Activated B cell treated with CpG ODN at 0.5 μM for 24 hours (primary cell): ENCODE results near the gene TMC1. TPM values are rescaled to one million over a fixed set of nuclear protein-coding genes. Genes with fewer than 3 reads are reported as not detected.

Source experiments
- ATAC-seq: fragments of 200-7000 bp; cut with Tn5 transposase; one replicate; pipeline ENCODE4 v1.10.0; 2021; ENCODE audit warnings: low read depth, mild to moderate bottlenecking, moderate library complexity
- CTCF ChIA-PET: fragments of 350-600 bp; sonication (Branson Sonifier 250); formaldehyde crosslinking; loops from one replicate; lab custom pipeline; 2021; ENCODE audit warnings: antibody characterized with exemption; lab: Charles Lee
- POLR2A ChIA-PET: fragments of 350-600 bp; sonication (Branson Sonifier 250); formaldehyde crosslinking; loops from one replicate; lab custom pipeline; 2021; ENCODE audit warnings: antibody characterized with exemption; lab: Charles Lee
- DNase-seq: peaks from one replicate; pipeline ENCODE4 v3.0.0; 2022
- H3K27ac Mint-ChIP-seq: one replicate; pipeline ENCODE4 v1.8.0; 2020; ENCODE audit warnings: mixed read lengths
- H3K27me3 Mint-ChIP-seq: one replicate; pipeline ENCODE4 v1.8.0; 2021; ENCODE audit warnings: mixed read lengths
- H3K36me3 Mint-ChIP-seq: one replicate; pipeline ENCODE4 v1.8.0; 2021; ENCODE audit warnings: low read depth, mixed read lengths
- H3K4me1 Mint-ChIP-seq: one replicate; pipeline ENCODE4 v1.8.0; 2021; ENCODE audit warnings: mixed read lengths
- H3K4me3 Mint-ChIP-seq: one replicate; pipeline ENCODE4 v1.8.0; 2020; ENCODE audit warnings: mild to moderate bottlenecking, mixed read lengths
- H3K9me3 Mint-ChIP-seq: one replicate; pipeline ENCODE4 v1.8.0; 2020; ENCODE audit warnings: mixed read lengths
- intact Hi-C: fragments of 100-400 bp; cut with micrococcal nuclease; formaldehyde crosslinking; loops from one replicate; pipeline ENCODE4 v1.15.1; 2024
- total RNA-seq: library from RNA; stranded (reverse); gene quantifications from 2 replicates; pipeline ENCODE4 v1.2.3, GENCODE V29; 2022
- TF ChIP-seq, protein P1 (sequence below): fragments of 200-600 bp; IDR thresholded peaks from one replicate; pipeline ENCODE4 v1.8.0; 2022; ENCODE audit warnings: antibody characterized with exemption, mild to moderate bottlenecking

The TMC1 gene
- total RNA-seq, 1 donor from 2014 or later: not detected

DNA sequence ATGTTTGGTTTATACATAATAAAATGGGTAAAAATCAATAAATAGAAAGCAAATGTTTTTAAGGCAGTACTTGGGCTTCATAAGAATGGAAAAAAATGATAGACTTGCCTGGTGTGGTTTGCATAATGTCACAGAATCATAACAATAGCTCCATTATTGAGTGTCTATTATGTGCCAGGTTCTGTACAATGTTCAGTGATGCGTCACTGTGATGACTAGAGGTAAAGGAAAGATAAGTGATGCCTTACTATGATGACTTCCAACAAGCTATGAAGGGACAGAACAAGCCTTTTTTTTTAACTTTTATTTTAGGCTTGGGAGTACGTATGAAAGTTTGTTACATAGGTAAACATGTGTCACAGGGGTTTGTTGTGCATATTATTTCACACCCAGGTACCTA lies 128.8 kb downstream of the TMC1 start:
- no peaks in the 10 kb centered on the region for H3K4me1 Mint-ChIP-seq
- intact Hi-C loops: no loop called here
- ChIA-PET CTCF (no interaction called here), POLR2A (no interaction called here)
- DNase-seq: no peak
- no peak overlapping the region for H3K27ac Mint-ChIP-seq
- no peaks in the 10 kb centered on the region for H3K36me3 Mint-ChIP-seq
- no peak overlapping the region for H3K4me3 Mint-ChIP-seq
- H3K9me3 Mint-ChIP-seq: no peaks in the 10 kb centered on the region
- TF ChIP-seq, protein P1, sequence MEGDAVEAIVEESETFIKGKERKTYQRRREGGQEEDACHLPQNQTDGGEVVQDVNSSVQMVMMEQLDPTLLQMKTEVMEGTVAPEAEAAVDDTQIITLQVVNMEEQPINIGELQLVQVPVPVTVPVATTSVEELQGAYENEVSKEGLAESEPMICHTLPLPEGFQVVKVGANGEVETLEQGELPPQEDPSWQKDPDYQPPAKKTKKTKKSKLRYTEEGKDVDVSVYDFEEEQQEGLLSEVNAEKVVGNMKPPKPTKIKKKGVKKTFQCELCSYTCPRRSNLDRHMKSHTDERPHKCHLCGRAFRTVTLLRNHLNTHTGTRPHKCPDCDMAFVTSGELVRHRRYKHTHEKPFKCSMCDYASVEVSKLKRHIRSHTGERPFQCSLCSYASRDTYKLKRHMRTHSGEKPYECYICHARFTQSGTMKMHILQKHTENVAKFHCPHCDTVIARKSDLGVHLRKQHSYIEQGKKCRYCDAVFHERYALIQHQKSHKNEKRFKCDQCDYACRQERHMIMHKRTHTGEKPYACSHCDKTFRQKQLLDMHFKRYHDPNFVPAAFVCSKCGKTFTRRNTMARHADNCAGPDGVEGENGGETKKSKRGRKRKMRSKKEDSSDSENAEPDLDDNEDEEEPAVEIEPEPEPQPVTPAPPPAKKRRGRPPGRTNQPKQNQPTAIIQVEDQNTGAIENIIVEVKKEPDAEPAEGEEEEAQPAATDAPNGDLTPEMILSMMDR: no peak
- no peak for ATAC-seq
- H3K27me3 Mint-ChIP-seq: peaks cover 7% of the 10 kb centered on the region

DNA sequence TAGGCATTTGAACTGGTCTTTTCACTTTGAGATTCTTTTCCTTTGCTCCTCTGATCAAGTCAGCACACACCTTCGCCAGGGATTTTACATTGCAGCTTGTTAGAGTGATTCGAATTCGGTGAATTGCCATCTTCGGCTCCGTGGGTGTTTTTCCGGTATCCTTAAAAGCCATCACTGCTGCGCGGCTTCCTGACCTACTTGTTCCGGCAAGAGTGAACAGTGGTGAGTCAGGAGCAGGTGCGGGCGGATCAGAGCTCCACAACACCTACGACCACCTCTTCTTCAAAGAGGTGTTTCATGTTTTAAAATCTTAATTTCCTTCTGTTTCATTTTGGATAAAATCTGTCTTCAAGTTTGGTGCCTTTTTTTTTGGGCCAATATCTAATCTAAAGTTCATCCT lies 134.6 kb downstream of the TMC1 start:
- Mint-ChIP-seq H3K4me3 (no peak overlapping the region), H3K4me1 (no peaks in the 10 kb centered on the region), H3K27ac (no peak overlapping the region), H3K27me3 (peaks cover 7% of the 10 kb centered on the region), H3K36me3 (no peaks in the 10 kb centered on the region), H3K9me3 (no peaks in the 10 kb centered on the region)
- ATAC-seq (no peak), DNase-seq (no peak)
- TF ChIP-seq, protein P1: no peak
- POLR2A ChIA-PET: no interaction called here
- CTCF ChIA-PET: no interaction called here
- intact Hi-C loops: no loop called here

DNA sequence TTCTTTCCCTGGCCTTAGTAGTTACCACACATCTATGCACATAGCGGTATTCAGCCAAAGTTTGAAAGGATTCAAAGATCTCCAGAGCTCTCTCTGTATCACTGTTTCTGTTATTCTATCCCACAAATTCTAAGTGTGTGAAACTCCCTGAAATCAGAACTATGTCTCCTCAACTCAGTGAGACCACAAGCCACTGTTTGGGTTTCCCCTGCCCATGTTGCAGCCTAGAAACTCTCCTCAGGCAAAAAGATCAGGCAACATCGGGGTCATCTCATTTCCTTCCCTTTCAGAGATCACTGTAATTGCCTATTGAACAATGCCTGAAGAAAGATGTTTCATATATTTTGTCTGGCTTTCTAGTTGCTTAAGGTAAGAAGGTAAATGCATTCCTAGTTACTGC lies 135.6 kb downstream of the TMC1 start:
- intact Hi-C loops: no loop called here
- H3K27me3 Mint-ChIP-seq: peaks cover 7% of the 10 kb centered on the region
- ChIA-PET POLR2A (no interaction called here), CTCF (no interaction called here)
- ATAC-seq: no peak
- H3K36me3 Mint-ChIP-seq: no peaks in the 10 kb centered on the region
- TF ChIP-seq, protein P1: no peak
- DNase-seq: no peak
- H3K4me3 Mint-ChIP-seq: no peak overlapping the region
- H3K4me1 Mint-ChIP-seq: no peaks in the 10 kb centered on the region
- H3K27ac Mint-ChIP-seq: no peak overlapping the region
- no peaks in the 10 kb centered on the region for H3K9me3 Mint-ChIP-seq

DNA sequence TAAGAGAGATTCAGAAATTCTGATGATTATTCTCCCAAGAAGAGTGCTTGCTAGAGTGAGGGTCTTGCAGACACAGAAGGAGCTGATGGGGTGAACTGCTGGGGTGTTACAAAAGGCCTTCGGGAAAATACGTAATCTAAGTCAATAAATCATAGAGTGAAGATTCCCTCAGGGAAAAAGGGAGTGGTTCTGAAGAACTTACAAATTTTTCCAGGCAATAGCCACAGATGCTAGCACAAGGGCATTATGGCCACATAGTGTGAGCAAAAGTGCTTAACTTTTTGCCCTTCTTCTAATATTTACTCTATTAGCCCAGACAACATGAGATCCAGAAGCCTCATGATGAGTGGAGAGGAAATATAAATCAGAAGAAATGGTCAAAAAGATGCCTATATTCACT lies 137.3 kb downstream of the TMC1 start:
- CTCF ChIA-PET: no interaction called here
- no peak for ATAC-seq

DNA sequence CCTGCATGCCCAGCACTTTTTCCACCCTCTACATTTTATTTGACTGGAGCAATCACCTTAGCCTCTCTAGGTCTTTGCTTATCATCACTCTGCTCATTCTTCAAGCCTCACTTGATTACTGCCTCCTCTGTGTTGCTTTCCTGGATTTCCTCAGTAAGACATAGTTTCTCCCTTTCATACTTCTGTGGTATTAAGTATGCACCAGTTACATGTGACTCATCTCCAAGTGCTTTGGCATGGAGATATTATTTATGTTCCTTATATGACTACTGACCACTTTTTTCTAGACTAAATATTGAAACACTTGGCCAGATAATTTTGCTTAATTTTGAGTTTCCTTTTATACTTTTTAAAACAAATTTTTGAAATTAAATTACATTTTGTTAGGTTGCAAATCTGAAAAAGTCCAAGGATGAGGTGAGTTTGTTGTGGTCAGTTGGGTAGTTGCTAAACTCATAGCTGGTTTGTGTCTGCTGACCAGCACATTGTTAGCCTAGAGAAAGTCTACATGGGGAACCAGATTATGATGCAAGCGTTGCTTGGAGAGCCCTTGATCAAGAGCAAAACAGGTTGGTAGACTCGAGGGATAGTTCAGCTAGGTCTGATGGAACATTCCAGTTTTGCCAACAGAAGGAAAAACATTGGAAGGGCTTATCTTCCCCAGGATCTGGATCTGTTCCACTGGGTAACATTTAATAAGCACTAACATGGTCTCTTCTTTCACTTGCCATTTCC lies 140.2 kb downstream of the TMC1 start:
- Mint-ChIP-seq H3K4me3 (no peak overlapping the region), H3K4me1 (no peaks in the 10 kb centered on the region), H3K9me3 (no peaks in the 10 kb centered on the region), H3K27ac (no peak overlapping the region), H3K27me3 (peaks cover 2% of the 10 kb centered on the region), H3K36me3 (no peaks in the 10 kb centered on the region)
- ATAC-seq (no peak), DNase-seq (no peak)
- ChIA-PET POLR2A (no interaction called here), CTCF (no interaction called here)
- intact Hi-C loops: no loop called here
- TF ChIP-seq, protein P1: no peak

More for the DNA sequence above, 137.3 kb downstream of the TMC1 start:
- H3K36me3 Mint-ChIP-seq: no peaks in the 10 kb centered on the region
- H3K4me3 Mint-ChIP-seq: no peak overlapping the region
- no peak overlapping the region for H3K27ac Mint-ChIP-seq
- H3K4me1 Mint-ChIP-seq: no peaks in the 10 kb centered on the region
- H3K9me3 Mint-ChIP-seq: no peaks in the 10 kb centered on the region
- POLR2A ChIA-PET: no interaction called here
- TF ChIP-seq, protein P1: no peak
- intact Hi-C loops: no loop called here
- DNase-seq: no peak
- peaks cover 5% of the 10 kb centered on the region for H3K27me3 Mint-ChIP-seq
